GM18870 (cell line): ENCODE measurements around the gene FAM107B.

Experiments
- ATAC-seq: cut with Tn5 transposase; IDR thresholded peaks from one replicate; pipeline ENCODE4 v1.9.1; 2021; ENCODE audit warnings: moderate library complexity; ENCODE audit not compliant: unreplicated experiment

FAM107B gene

DNA sequence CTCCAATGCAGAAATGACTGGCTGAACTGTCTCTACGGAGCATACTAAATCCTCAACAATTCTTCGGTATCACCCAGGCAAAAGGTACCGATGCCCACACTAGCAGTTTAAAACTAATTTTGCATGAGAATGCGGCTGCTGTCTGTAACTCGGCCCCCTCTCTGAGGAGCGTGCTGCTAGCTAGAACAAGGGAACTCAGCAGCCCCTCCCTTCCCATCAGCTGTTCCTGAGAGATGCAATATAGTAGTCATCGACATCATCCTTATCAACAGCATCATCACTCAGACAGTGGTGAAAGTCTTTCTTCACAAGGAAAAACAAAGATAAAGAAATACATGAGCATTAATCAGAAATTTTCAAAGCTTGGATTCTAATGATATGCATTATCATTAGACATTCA lies 254.9 kb downstream of the FAM107B start:
- ATAC-seq = no peak

DNA sequence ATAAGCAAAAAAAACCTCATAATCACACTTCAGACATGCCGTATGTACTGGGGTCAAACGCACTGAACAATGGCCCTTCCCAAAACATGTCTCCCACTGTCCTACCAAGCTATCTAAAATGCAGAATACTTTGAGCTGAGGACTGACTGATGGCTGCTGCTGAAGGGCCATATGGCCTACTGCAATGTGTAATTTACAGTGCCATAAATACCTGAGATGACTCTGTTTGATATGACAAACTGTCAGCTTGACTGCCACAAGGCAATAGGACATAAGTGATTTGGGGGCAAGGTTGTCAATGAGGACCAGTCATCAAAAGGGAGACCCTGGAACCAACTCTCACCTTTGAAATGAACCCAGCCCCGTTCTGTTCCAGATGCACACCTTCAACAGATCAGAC lies 256.5 kb downstream of the FAM107B start:
- no peak for ATAC-seq

DNA sequence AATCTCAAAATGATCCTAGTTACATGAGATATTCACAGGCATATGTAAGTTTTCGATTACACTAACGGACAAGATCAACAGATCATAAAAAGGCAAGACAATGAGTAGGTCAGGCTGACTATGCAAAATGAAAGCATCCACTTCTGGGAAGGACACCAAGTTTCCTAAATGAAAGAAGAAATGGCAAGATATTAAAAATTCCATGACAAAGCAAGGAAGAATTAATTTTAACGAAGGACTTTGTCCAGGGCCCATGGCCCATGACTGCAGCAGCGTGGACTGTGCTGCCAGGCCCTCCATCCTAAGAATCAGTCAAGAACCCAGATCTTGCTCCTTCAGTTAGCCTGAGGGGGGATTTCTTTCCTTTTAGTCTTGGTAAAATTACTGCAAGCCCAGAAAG lies 261.6 kb downstream of the FAM107B start:
- ATAC-seq = no peak

DNA sequence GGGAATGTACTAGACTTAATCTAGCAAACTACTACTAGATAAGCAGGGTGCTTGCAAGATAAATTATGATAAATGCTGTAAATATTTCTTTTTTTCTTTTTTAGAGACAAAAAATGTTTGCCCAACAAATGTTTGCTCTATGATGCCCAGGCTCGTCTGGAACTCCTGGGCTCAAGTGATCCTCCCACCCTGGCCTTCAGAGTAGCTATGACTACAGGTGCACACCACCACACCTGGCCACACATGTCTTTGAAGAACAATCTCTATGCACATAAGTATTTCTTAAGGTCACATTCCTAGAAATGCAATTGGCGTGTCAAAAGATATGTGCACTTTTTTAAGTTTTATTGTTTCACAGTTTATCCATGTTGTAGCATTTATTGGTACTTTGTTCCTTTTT lies 264.4 kb downstream of the FAM107B start:
- no peak for ATAC-seq

DNA sequence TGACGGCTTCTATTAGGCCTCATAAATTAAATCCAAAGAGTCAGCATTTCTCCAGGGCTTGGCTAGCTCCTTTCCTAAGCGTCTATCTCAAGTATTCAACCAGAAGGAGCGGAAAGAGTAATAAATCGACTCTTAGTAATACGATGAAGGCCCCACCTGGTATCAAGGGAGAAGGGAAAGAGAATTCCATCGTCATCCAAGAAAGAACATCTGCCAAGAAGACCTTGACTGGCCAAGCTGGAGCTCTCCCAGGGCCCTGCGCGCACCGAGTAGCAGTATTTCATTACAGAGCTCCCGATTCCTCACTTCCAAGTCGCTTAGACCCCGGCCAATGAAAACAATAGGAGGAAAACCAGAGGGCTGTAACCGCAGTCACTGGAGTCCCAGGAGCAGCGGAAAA lies 266.0 kb downstream of the FAM107B start:
- no peak for ATAC-seq

DNA sequence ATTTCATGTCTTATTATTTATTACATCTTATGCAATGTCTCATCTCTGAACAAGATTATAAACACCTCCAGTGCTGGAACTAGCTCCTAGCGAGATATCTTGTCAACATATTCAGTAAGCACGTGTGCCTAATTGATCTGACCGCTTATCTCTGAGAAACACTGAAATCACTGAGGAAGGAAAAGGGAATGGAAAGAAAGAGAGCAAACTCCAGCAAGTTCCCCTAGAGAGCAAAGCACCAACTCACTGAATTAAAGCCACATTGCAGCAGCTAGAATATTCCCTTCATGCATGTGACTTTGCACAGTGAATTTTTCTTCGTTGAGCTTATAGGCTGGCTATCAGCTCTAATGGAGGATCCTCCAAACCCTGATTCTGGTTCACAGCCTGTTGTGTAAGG lies 266.9 kb downstream of the FAM107B start:
- ATAC-seq = no peak

DNA sequence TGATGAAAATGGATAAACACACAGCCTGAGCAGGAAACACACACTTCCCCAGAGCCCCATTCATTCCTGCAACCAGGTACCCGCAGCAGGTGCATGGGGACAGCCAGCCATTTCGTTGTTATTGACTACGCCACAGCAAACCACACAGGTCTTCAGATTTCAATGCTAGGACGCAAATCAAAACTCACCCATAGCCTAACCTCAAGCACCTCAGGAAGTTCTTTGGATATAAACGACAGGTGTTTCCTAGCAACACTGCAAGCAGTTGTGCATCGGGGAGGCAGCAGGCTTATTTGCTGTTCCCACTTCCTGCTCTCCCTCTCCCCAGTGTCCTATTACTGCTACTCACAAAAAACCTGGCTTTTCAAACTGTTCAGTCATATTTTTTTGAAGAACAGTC lies 267.5 kb downstream of the FAM107B start:
- ATAC-seq = no peak

DNA sequence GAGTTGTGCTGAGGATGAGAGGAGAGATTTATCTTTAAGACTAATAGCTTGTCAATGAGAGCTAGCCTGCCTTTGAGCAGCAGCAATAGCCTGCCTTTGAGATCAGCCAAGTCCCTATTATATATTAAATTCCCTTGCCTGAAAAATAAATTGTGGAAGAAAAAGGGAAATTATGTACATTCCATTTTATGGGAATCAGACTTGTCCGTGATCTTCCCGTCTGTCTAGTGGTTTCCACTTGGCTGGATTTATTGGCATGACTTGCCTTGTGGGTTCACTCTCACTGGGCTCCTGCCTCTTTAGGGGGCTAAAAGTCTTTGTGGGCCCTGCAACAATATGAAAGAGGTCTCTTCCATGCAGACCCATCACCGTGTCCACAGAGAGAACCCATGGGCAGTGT lies 272.3 kb downstream of the FAM107B start:
- no peak for ATAC-seq

DNA sequence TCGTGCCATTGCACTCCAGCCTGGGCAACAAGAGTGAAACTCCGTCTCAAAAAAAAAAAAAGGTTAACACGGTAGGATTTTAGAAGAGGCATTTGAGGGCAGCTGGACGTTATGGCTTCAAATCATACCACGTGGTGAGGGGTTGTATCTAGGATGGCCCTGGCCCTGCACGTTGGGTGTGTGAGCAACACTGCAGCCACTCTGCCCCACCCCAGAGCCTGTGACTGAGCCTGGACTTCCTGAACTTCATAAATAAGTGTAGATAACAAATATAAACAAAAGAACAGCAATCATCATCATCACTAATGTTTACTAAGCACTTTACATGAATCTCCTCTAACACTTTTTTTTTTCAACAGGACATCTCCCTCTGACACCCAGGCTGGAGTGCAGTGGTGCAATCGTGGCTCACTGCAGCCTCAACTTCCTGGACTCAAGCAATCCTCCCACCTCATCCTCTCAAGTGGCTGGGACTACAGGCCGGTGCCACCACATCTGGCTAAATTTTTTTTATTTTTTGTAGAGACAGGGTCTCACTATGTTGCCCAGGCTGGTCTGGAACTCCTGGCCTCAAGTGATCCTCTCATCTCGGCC lies 274.4 kb downstream of the FAM107B start:
- ATAC-seq = no peak

DNA sequence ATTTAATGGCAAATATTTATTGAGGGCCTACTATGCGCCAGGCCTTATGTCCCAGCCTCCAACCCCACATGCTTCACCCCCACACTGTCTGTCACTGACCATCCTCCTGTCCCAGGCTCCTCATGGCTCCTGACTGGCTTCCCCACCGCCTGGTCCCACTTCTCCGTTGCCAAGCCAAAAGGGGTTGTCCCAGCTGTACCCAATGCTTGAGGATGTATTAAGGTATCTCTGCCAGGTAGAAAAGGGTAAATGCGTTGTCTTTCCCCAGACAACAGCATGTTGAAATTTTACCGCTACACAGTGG lies 275.1 kb downstream of the FAM107B start:
- no peak for ATAC-seq

DNA sequence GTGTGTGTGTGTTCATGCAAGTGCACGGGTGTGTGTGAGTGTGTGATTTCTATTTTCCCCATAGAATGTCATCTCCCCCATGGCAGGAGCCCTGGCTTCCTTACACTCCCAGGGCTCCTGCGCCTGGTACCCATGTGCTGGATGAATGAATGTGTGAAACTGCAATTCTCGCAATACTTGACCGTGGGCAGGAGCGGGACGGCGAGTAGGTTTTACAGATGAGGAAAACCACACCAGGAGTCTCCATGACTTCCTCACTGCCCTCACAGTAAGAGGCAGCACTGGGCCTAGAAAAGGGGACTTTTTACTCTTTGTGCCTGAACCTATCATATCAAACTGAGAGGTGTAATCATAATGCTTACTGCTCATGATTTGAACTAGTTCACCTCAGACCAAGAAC lies 276.4 kb downstream of the FAM107B start:
- ATAC-seq = no peak

DNA sequence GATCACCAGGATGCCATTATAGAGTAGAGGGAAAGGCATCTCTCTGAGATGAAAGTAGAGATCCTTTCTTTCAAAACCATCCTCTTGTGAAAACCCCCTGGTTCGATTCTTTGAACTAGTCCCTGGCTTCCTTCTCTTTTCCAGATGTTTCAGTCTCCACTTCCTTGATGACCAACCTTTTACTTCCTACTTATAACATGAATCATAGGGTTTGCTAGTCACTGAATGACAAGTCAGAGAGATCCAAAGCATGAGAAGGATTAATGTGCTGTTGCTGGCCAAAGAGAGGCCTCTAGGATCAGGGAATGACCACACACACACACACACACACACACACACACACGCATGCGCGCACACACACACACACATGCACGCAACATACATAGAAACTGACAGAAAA lies 282.9 kb downstream of the FAM107B start:
- ATAC-seq = no peak

DNA sequence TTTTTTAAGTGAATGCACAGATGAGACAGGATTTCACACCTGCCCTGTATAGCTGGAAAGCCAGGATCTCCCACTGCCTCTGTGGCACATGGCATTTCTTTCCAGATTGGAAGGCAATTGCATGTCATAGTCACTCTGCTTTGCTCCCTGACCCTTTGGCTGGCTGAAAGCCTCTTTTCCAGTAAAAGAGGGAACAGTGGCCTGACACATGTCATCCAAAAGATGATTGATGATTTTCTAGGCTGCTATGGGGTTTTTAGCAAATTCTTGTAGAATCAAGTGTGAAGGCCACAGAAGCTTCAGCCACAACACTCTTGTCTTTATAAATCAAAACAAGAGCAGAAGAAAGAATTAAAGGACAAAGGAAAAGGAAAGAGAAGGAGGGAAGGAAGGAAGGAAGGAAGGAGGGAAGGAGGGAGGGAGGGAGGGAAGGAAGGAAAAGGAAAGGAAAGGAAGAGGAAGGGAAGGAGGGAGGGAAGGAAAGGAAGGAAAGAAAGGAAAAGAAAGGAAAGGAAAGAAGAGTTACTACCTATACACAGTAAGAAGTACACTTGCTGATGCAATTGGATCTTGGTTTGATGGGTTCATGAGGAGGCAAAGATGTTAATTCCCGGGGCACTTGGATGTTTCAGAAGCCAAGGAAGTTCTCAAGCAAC lies 285.0 kb downstream of the FAM107B start:
- ATAC-seq = no peak

DNA sequence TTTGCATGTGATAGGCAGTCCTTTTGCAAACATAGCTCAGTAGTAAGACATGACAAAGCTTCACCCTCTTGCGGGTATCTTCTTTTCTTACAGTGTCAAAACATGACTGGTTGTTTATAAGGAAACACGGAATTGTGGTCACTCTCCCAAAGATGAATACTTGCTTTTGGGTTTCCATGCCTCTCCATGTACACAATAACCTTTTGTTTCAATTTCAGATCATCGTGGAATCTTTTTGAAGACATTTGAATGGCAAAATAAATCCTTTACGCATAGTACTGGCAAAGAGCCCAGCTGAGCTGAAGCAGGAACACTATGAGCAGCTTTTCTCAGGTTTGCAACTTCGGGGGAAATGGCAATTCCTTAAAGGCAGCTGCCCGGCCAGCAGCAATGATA lies 287.2 kb downstream of the FAM107B start:
- ATAC-seq = no peak

DNA sequence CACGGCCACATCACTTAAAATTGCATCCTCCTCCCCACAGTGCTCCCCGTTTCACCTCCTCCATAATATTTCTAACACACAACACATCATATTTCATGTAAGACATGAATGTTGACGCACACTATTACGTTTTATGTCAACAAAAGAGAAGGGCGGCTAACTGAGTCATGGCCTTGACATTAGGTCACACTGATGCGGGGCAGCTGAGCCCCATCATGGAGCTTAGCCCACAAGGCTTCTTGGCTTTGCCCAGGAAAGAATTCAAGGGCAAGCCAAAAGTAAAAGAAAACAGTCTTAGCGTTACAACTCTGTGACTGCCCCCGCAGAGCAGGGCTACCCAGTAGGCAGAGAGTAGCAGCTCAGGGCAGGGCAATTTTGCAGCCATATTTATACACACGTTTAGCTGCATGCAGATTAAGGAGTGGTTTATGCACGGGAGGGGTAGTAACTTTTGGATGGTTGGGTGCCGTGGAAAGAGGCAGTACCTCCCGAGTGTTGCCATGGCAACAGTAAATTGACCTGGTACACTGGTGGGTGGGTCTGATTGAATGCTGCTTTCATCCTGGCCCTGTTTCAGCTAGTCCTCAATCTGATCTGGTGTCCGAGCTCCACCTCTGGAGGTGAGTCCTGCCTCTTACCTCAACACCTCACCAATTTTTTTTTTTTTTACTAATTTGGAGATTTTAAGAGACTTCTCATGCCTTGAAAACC lies 287.8 kb downstream of the FAM107B start:
- ATAC-seq = no peak

DNA sequence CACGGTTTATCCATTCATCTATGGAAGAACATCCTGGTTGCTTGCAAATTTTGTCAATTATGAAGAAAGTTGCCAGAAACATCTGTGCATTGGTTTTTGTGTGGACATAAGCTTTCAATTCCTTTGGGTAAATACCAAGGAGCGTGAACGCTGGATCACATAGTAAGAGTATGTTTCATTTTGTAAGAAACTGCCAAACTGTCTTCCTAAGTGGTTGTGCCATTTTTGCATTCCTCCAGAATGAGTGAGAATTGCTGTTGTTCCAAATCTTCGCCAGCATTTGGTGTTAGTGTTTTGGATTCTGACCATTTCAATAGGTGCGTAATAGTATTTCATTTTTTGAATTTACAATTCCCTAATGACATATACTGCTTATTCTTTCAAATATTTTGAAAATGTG lies 288.7 kb downstream of the FAM107B start:
- no peak for ATAC-seq

DNA sequence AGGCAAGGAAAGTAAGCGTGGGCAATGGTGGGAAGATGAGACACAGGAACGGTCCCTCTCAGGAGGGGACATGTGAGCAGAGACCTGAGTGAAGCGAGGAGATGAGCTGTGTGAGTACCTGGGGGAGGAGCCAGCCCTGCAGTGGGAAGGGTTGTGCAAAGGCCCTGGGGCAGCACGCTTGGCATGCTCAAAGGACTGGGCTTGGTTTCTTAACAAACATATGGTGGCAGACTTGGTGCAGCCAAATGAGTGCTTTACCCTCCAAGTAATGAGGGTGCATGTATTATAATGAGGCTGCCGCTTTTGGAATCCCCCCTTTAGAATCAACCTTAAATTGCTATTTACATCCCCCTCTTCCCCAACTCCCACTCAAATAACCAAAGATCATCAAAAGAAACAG lies 291.3 kb downstream of the FAM107B start:
- ATAC-seq = no peak

DNA sequence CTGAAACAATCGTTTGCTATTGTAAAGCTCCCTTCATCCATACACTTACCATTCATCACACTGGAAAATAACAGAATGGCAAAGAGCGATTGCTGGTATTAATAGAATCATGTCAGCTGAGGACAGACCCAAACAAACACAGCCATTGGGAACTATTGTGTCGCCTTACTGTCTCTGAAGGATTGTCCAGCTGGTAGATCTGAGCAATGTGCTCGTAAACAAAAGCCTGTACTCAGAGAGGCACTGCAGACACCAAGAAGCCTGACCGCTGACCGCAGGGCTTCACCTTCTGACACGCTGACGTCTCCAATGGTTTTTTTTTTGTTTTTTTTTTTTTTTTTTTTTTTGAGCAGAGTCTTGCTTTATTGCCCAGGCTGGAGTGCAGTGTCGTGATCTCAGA lies 292.9 kb downstream of the FAM107B start:
- no peak for ATAC-seq

DNA sequence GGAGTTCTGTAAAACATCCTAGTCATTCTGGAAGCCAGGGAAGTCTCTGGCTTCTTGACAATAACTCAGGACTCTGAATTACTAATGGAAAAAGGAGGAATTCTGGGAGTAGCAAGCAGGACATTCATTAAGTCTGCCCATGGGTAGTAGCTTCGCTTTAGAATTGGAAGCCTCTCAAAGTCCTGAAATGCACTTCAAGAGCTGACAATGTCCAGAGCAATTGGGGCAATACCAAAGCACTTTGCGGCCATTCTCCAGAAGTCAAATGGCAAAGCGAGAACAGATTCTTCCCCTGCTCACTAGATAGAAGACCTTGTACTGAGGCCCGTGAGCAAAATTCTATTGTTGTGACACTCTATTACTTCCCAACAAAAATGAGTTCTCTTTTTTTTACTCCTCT lies 293.7 kb downstream of the FAM107B start:
- ATAC-seq = no peak

DNA sequence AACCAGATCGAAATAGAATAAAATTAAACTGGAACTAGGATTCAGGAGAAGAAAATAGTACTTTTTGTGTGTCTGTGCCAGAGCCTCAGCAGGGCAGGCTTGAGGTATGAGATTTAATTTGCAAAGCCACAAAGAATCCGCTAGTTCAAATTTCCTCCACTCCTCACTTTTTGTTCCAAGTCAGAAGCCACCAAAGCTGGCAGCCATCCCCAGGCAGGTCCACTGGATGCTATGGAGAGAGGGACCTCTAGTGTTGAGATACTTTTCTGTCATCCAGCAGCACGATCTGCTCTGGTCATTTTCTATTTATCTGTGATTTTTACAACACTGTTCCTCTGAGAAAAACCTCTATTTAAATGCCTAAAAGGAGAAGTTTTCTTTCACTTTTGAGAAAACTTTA lies 296.1 kb downstream of the FAM107B start:
- no peak for ATAC-seq

DNA sequence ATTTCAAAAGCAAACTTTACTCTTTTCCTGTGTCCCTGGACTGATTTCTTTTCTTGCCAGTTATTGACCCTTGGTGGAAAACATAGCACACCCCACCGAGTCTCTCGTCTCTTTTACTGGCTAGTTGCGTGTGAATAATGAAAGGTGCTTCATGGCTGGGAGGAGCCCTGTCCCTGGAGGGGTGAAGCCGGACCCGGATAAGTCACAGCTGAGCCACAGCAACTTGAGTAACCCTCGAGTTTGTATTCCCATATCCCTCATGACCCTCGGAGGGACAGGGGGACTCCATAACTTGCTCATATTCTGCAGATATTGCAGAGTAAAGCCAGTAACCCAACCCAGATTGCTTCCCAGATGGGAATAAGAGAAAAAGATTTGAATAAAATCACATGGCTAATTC lies 296.5 kb downstream of the FAM107B start:
- ATAC-seq = no peak

DNA sequence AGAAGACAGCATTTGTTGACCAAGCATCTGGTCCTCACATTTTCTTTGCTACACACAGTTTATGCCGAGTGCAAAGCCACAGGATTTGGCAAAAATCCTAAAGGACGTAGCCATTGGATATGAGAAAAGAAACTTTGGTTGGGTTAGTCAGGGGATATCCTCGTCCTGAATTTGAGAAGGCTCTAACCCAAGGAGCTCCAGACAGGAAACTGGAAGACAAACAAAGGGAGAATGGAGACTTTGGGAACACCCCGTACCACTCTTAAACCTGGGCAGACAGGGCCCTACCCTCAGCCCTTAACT lies 297.3 kb downstream of the FAM107B start:
- no peak for ATAC-seq
